GM19025 (cell line): ENCODE data around the gene SEMA3C.

Experiments
- ATAC-seq: cut with Tn5 transposase; IDR thresholded peaks from one replicate; pipeline ENCODE4 v1.9.1; 2021; ENCODE audit warnings: mild to moderate bottlenecking, low read depth, moderate library complexity; ENCODE audit not compliant: unreplicated experiment

Gene SEMA3C

GRCh38 chr7:80890426-80891258, 28.2 kb downstream of the SEMA3C start:
- no peak for ATAC-seq

GRCh38 chr7:80889525-80889924, 29.3 kb downstream of the SEMA3C start:
- ATAC-seq = no peak

GRCh38 chr7:80885757-80886156, 33.1 kb downstream of the SEMA3C start:
- ATAC-seq = no peak

DNA sequence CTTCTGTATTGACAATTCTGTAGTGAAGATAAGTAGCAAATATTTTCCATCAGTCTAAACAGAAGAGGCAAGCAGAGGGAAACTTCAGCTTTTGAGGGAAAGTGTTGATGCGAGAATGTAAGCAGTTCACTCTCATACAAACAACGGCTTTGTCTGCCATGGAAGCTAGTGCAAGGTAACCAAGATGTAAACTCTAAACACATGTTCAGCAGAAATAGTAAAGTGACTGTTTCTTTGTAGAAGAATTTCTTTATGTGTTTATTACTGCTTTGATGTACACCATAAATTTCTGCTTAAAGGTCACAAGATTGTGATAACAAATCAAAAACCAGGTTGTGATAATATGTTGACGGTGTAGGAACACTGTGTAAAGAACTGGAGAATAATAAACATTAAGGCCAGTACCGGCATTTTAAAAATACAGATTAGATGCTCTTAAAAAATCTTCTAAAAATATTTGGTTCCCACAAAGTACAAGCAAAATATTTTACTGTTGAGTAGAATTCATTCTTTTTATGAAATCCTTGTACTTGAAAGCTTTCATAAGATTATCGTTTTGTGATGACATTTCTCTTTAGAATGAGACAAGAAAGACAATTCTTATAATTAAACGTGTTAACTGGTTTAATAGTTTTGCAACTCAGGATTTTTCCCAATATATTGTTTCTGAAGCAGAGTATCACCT, 34.2 kb downstream of the SEMA3C start:
- no peak for ATAC-seq

- no peak for ATAC-seq
Observed at GRCh38 chr7:80883154-80884025, 35.5 kb downstream of the SEMA3C start.

DNA sequence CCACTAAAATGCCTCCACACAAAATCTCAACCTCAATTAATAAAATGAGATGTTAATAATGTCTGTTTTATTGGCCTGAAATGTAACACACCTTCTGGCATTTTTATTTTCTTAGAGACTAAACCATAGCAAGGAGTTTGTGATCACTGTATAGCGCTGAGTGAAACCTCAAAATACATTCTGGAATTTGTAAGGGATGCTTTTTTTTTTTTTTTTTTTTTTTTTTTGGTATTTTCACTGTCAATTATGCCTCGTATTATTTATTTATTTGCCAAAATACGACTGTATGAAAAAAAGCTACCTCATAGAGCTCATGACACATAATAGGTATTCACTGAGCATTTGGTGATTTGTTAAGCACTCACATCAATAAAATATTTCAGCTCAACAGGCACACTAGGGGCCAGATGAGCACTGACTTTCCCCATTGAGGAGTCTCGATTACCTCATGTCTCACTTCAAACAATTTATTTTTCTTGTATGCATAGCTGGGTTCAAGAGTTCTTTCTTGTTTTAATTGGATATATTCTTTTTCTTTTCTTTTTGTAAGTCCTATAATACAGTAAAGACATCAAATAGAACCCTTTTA, 36.5 kb downstream of the SEMA3C start:
- no peak for ATAC-seq

DNA sequence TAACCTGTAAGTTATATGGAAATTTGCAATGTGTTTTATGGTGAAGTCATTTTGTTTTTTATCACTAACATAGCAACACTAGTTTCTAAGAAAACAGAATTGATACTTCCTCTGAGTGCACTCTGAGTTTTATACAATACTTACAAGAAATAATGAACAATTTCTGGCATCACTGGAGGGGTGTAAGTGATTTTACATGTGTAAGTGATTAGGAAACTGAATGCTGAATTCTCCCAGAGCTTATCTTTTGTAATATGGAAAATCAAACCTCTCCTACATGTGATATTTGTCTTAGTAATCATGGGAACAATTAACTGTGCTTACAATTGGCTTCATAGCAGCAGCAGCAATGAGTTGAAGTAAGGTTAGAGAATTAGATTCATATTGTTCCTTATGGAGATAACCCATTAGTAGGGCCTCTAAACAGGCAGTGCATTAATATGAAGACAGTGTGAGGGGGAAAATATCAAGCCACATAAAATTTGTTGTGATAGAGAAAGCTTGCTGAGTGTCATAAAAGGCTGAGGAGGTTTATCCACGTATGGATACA, 37.4 kb downstream of the SEMA3C start:
- ATAC-seq = no peak

- ATAC-seq = no peak
Observed at GRCh38 chr7:80879849-80880248, 39.0 kb downstream of the SEMA3C start.

DNA sequence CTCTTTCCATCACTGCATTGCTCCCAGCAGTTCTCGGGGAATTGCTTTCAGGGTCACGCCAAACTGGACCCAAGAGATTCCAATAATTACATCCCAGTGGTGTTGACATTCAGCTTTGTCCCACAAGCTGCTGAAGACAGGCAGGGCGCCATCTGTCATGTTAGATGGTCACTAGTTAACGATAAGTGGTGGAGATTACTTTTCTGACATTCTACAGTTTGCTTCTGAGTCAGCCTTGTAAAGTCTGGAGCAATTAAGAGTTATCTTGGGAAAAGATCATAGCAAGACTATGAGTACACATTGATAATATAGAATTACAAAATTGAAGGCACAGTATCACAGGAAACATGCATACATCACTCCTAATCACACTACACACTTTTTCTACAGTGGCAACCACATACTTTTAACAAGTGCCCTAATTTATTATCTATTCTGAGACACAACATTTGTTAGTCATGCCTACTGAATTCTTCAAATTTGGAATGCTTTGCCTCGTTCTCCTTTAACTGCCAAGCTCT, 41.9 kb downstream of the SEMA3C start:
- ATAC-seq = no peak

GRCh38 chr7:80875537-80876120, 43.2 kb downstream of the SEMA3C start:
- ATAC-seq = no peak

DNA sequence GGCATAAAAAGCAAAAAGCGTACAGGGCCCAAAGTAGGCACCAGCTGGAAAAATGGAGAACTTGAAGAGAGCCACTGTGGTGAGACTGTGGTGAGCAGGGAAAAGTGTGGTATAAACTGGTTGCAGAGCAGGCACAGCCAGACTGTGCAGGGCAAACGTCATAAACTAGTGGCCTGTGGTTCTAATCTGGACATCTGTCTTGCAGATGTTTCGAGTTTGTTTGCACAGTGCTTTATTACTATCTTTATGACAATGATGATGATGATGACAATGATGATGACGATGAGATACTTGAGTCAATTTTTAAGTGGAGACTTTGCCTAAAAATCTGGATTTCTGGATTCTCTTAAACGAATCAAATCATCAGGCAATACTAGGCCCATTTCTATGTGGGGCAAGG, 45.7 kb downstream of the SEMA3C start:
- no peak for ATAC-seq

GRCh38 chr7:80871228-80871627, 47.6 kb downstream of the SEMA3C start:
- ATAC-seq = no peak

DNA sequence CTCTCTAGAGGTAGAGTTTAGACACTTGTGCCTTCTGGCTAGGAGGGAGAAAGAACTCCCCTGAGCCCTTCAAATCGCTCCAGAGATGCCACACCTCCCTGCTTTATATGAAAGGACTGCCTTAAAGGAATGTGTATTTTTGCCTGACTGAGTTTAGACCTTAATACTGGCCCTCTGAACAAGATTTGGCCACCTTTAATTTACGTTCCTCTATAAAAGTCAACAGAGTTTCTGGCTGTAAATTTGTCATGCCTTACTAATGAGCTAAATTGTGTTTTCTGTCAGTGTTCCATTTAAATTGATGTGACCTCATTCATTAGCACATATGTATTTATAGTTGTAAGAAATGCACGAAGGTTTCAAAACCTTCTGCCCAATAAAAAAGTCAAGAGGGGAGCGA, 48.0 kb downstream of the SEMA3C start:
- ATAC-seq = no peak

GRCh38 chr7:80869821-80870751, 48.8 kb downstream of the SEMA3C start:
- no peak for ATAC-seq

- no peak for ATAC-seq
Observed at GRCh38 chr7:80869106-80869784, 49.6 kb downstream of the SEMA3C start.

DNA sequence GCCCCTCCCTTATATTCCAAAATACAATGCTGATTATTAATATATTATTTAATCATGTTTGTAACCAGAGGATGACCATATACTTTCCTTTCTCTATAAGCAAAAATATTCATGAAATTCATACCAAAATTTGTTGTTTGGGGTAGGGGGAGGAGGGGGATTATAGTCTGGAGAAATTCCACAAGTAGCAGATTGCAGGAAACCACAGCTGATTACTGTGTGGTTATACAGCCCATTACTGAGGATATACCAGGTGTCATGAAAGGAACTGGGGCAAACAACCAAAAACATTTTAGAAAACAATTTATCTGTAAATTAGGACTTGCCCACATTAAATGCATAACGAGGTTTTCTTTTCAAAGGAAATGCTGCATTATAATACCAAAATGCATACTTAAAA, 50.3 kb downstream of the SEMA3C start:
- no peak for ATAC-seq

- ATAC-seq = no peak
Observed at GRCh38 chr7:80860554-80860953, 58.3 kb downstream of the SEMA3C start.

DNA sequence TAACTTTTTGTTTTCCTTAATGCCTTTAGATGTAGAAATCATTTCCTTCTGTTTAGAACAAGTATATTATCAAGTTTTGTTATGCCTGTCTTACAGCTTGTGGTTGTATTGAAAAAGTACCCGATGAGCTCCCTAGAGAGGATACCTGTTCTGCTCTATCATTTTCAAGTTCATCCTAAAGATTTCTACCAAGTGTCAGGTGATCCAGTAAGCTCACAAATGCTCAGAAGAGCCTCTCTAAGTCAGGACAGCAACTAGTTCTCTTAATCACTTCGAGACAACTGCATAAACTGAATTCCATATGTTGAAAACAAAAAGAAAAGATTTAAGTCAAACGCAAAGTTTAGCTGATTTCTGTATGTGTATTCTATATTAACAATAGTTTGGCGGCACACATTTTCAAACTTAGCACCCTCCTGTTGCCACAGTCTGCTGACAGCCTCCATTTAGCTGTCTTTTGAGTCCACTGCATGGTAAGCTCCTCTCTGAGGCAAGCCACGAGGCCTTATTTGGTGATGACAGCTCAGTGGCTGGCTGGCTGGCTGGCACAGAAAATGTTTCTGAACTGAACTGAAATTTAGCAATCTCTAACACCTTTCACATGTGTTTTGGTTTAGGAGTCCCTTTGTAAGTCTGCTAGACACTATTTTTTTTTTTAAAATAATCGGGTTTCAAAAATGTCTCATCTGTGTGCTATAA, 59.4 kb downstream of the SEMA3C start:
- no peak for ATAC-seq
